GM12878 (cell line): ENCODE measurements around the gene OR6C76.
"Not testable (repeated sequence)": the region's sequence is repeated elsewhere in the genome, so short reads cannot be mapped to it uniquely, and the experiment has no call there.

ENCODE experiments used
- ASH2L ChIP-seq: fragments of 300-600, 200-600 bp; sonication (generic); IDR thresholded peaks from 2 replicates; pipeline ENCODE4 v1.6.1; 2017; ENCODE audit warnings: low read depth, mild to moderate bottlenecking, borderline replicate concordance
- ATF3 ChIP-seq: IDR thresholded peaks from 2 replicates; pipeline ENCODE4 v1.6.1; 2011; ENCODE audit warnings: low read depth, mild to moderate bottlenecking, low read length, moderate library complexity, borderline replicate concordance; ENCODE audit errors: extremely low read depth
- CHD2 ChIP-seq: IDR thresholded peaks from 2 replicates; pipeline ENCODE4 v1.6.1; 2011; ENCODE audit warnings: low read depth, low read length, improper control_type of control experiment, borderline replicate concordance
- CHD4 ChIP-seq: fragments of 200-600 bp; sonication (generic); IDR thresholded peaks from 2 replicates; pipeline ENCODE4 v1.6.1; 2016; ENCODE audit warnings: mild to moderate bottlenecking
- CTCF ChIP-seq, 3 experiments: IDR thresholded peaks in 2 of 3; conservative IDR thresholded peaks in 1 of 3; 2 replicates each; pipeline ENCODE4 v1.5.1; 2011; ENCODE audit warnings: low read depth in 3 of 3, low read length in 3 of 3, mild to moderate bottlenecking in 3 of 3, control low read depth in 2 of 3, moderate library complexity in 2 of 3, inconsistent platforms in 1 of 3, mixed read lengths in 1 of 3; ENCODE audit not compliant: control insufficient read depth in 2 of 3, insufficient read depth in 1 of 3; ENCODE audit errors: extremely low read depth in 1 of 3
- EP300 ChIP-seq, 2 experiments: fragments of 150-350 bp in 1 of 2; IDR thresholded peaks; 2 replicates each; pipeline ENCODE4 v1.6.1; 2011 to 2012; ENCODE audit warnings: low read depth in 2 of 2, low read length in 2 of 2, borderline replicate concordance in 1 of 2, improper control_type of control experiment in 1 of 2, inconsistent platforms in 1 of 2; ENCODE audit not compliant: control insufficient read depth in 1 of 2
- EZH2 ChIP-seq: IDR thresholded peaks from 2 replicates; pipeline ENCODE4 v1.6.1; 2012; ENCODE audit warnings: low read depth, mild to moderate bottlenecking, control low read depth, inconsistent platforms, low read length, borderline replicate concordance; ENCODE audit not compliant: control insufficient read depth
- JUNB ChIP-seq: IDR thresholded peaks from 2 replicates; pipeline ENCODE4 v1.6.1; 2016; ENCODE audit warnings: antibody characterized with exemption, mild to moderate bottlenecking
- POLR2A ChIP-seq: IDR thresholded peaks from 2 replicates; pipeline ENCODE4 v1.6.1; 2011; ENCODE audit warnings: low read depth, mild to moderate bottlenecking, low read length
- RAD21 ChIP-seq: IDR thresholded peaks from 2 replicates; pipeline ENCODE4 v1.6.1; 2011; ENCODE audit warnings: mild to moderate bottlenecking, low read depth, low read length, moderate library complexity; ENCODE audit not compliant: insufficient read depth
- RAD51 ChIP-seq: fragments of 450-650 bp; IDR thresholded peaks from 2 replicates; pipeline ENCODE4 v1.6.1; 2016; ENCODE audit warnings: moderate library complexity, mild to moderate bottlenecking, inconsistent platforms
- REST ChIP-seq: IDR thresholded peaks from 2 replicates; pipeline ENCODE4 v1.6.1; 2012; ENCODE audit warnings: mild to moderate bottlenecking, low read depth, low read length
- SREBF2 ChIP-seq: IDR thresholded peaks from 2 replicates; pipeline ENCODE4 v1.6.1; 2012; ENCODE audit warnings: mild to moderate bottlenecking, low read length
- YY1 ChIP-seq: IDR thresholded peaks from 2 replicates; pipeline ENCODE4 v1.6.1; 2011; ENCODE audit warnings: low read depth, mild to moderate bottlenecking, low read length

GRCh38 chr12:55441233-55441632 is 15.2 kb downstream of the OR6C76 start:
- TF ChIP-seq POLR2A; SREBF2; YY1; CTCF (IDR thresholded peaks at IDR 0.05 in 2 of 3, conservative IDR thresholded peaks at IDR 0.05 in 1 of 3; ENCODE audit: control insufficient read depth in 2 of 3, extremely low read depth in 1 of 3, insufficient read depth in 1 of 3, low read depth in 3 of 3, low read length in 3 of 3); REST; CHD2; ASH2L; EP300 (IDR thresholded peaks at IDR 0.05; ENCODE audit: borderline replicate concordance in 1 of 2, control insufficient read depth in 1 of 2, low read depth in 2 of 2, low read length in 2 of 2); ATF3; RAD51; JUNB; EZH2; RAD21; CHD4: not testable (repeated sequence)
